WTC11 (cell line): Measurements from ENCODE around the gene SHANK1. TPM values are rescaled to one million over a fixed set of nuclear protein-coding genes. Genes with fewer than 3 reads are reported as not detected.

ENCODE experiments used
- ATAC-seq: fragments of 200-7000 bp; cut with Tn5 transposase; 2 replicates; pipeline ENCODE4 v1.10.0; 2021; ENCODE audit warnings: mild to moderate bottlenecking, moderate library complexity
- CTCF ChIA-PET: fragments of 300-600 bp; sonication (Branson Sonifier 250); formaldehyde crosslinking; loops from one replicate; lab custom pipeline; 2021; ENCODE audit warnings: antibody characterized with exemption; lab: Charles Lee
- POLR2A ChIA-PET: fragments of 350-600 bp; sonication (Branson Sonifier 250); formaldehyde crosslinking; loops from one replicate; lab custom pipeline; 2021; ENCODE audit warnings: antibody characterized with exemption; lab: Charles Lee
- DNase-seq: peaks from one replicate; pipeline ENCODE4 v3.0.0; 2021; ENCODE audit warnings: low spot score
- H3K27ac Mint-ChIP-seq: 2 replicates; pipeline ENCODE4 v1.8.0; 2021; ENCODE audit warnings: mixed read lengths
- H3K27me3 Mint-ChIP-seq: 2 replicates; pipeline ENCODE4 v1.8.0; 2021; ENCODE audit warnings: low read depth, mild to moderate bottlenecking, moderate library complexity, mixed read lengths
- H3K36me3 Mint-ChIP-seq: 2 replicates; pipeline ENCODE4 v1.8.0; 2021; ENCODE audit warnings: mixed read lengths
- H3K4me1 Mint-ChIP-seq: 2 replicates; pipeline ENCODE4 v1.8.0; 2022; ENCODE audit warnings: mixed read lengths
- H3K4me3 Mint-ChIP-seq: 2 replicates; pipeline ENCODE4 v1.8.0; 2021; ENCODE audit warnings: mild to moderate bottlenecking, moderate library complexity, mixed read lengths
- H3K9me3 Mint-ChIP-seq: 2 replicates; pipeline ENCODE4 v1.8.0; 2021; ENCODE audit warnings: mixed read lengths
- AR ChIP-seq: fragments of 250-450 bp; sonication (Bioruptor Pico); IDR thresholded peaks from 2 replicates; pipeline ENCODE4 v1.9.0; 2021; ENCODE audit warnings: mild to moderate bottlenecking
- ATF2 ChIP-seq: sonication (generic); formaldehyde crosslinking; IDR thresholded peaks from 2 replicates; pipeline ENCODE4 v1.8.1; 2022; ENCODE audit warnings: low read depth, missing genetic modification reagents, borderline replicate concordance
- ATF3 ChIP-seq: sonication (generic); formaldehyde crosslinking; conservative IDR thresholded peaks from 2 replicates; pipeline ENCODE4 v1.8.1; 2022; ENCODE audit warnings: mild to moderate bottlenecking, missing genetic modification reagents
- ETV6 ChIP-seq: sonication (generic); formaldehyde crosslinking; IDR thresholded peaks from 2 replicates; pipeline ENCODE4 v1.8.1; 2022; ENCODE audit warnings: mild to moderate bottlenecking, missing genetic modification reagents
- GTF2I ChIP-seq: fragments of 250-450 bp; sonication (Bioruptor Pico); conservative IDR thresholded peaks from 2 replicates; pipeline ENCODE4 v1.4.0; 2021; ENCODE audit warnings: mild to moderate bottlenecking
- JUN ChIP-seq: sonication (generic); formaldehyde crosslinking; IDR thresholded peaks from 2 replicates; pipeline ENCODE4 v1.8.0; 2023; ENCODE audit warnings: mild to moderate bottlenecking, missing genetic modification reagents
- KAT7 ChIP-seq: sonication (generic); formaldehyde crosslinking; IDR thresholded peaks from 2 replicates; pipeline ENCODE4 v1.8.1; 2023; ENCODE audit warnings: missing genetic modification reagents, mild to moderate bottlenecking, borderline replicate concordance
- MLX ChIP-seq: sonication (generic); formaldehyde crosslinking; IDR thresholded peaks from 2 replicates; pipeline ENCODE4 v1.8.1; 2023; ENCODE audit warnings: mild to moderate bottlenecking, missing genetic modification reagents, moderate library complexity
- OVOL2 ChIP-seq: fragments of 250-450 bp; sonication (Bioruptor Pico); IDR thresholded peaks from 2 replicates; pipeline ENCODE4 v1.9.0; 2021; ENCODE audit warnings: mild to moderate bottlenecking, borderline replicate concordance
- SMAD4 ChIP-seq: sonication (generic); formaldehyde crosslinking; IDR thresholded peaks from 2 replicates; pipeline ENCODE4 v1.8.0; 2022; ENCODE audit warnings: mild to moderate bottlenecking, missing genetic modification reagents
- SOX15 ChIP-seq: fragments of 250-450 bp; sonication (Bioruptor Pico); IDR thresholded peaks from 2 replicates; pipeline ENCODE4 v1.9.0; 2021; ENCODE audit warnings: mild to moderate bottlenecking
- TCF7 ChIP-seq: sonication (generic); formaldehyde crosslinking; IDR thresholded peaks from 2 replicates; pipeline ENCODE4 v1.8.0; 2022; ENCODE audit warnings: mild to moderate bottlenecking, low read depth, missing genetic modification reagents, moderate library complexity
- ZMAT4 ChIP-seq: fragments of 250-450 bp; sonication (Bioruptor Pico); IDR thresholded peaks from 2 replicates; pipeline ENCODE4 v1.9.0; 2021; ENCODE audit warnings: mild to moderate bottlenecking
- ZNF263 ChIP-seq: sonication (generic); formaldehyde crosslinking; IDR thresholded peaks from 2 replicates; pipeline ENCODE4 v1.8.1; 2022; ENCODE audit warnings: low read depth, mild to moderate bottlenecking, moderate library complexity, missing genetic modification reagents
- ZNF317 ChIP-seq: sonication (generic); formaldehyde crosslinking; IDR thresholded peaks from 2 replicates; pipeline ENCODE4 v1.8.1; 2023; ENCODE audit warnings: low read depth, mild to moderate bottlenecking, moderate library complexity, missing genetic modification reagents, borderline replicate concordance
- ZNF425 ChIP-seq: fragments of 250-450 bp; sonication (Bioruptor Pico); conservative IDR thresholded peaks from 2 replicates; pipeline ENCODE4 v1.9.0; 2021; ENCODE audit warnings: mild to moderate bottlenecking
- total RNA-seq: library from RNA; stranded (reverse); gene quantifications from 3 replicates; pipeline ENCODE4 v1.2.3, GENCODE V29; 2021
- TF ChIP-seq, protein P1 (sequence below): sonication (generic); formaldehyde crosslinking; IDR thresholded peaks from 2 replicates; pipeline ENCODE4 v1.8.1; 2023; ENCODE audit warnings: mild to moderate bottlenecking, missing genetic modification reagents, borderline replicate concordance

Gene SHANK1
- total RNA-seq, 1 experiment from 2014 or later = 8.7 TPM

DNA sequence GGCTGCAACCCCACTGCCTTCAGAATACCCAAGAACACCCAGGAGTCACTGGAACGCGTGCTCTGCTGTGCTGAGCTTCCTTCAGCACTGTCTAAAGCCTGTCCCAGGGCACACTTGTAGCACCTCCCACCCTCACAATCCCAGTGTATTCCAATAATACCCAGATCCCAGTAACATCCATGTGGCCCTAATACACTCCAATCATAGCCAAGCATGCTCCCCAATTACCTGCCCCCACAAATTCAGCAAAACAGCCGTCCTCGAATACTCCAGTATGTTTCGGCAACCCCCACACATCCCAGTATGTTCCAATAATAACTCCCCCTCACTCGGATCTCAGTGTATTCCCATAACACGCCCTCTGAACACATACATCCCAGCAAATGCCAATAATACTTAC lies 29.2 kb downstream of the SHANK1 start:
- TF ChIP-seq MLX (CRISPR knock-in tag) (no peak), GTF2I (no peak), TCF7 (CRISPR knock-in tag) (no peak), ZNF425 (CRISPR knock-in tag) (no peak), JUN (CRISPR knock-in tag) (no peak), ETV6 (no peak), ZNF263 (no peak), OVOL2 (CRISPR knock-in tag) (no peak), KAT7 (CRISPR knock-in tag) (no peak), ZNF317 (no peak), ZMAT4 (CRISPR knock-in tag) (no peak), AR (CRISPR knock-in tag) (no peak), SMAD4 (CRISPR knock-in tag) (no peak), ATF3 (no peak), SOX15 (no peak), ATF2 (CRISPR knock-in tag) (no peak)
- TF ChIP-seq, protein P1, sequence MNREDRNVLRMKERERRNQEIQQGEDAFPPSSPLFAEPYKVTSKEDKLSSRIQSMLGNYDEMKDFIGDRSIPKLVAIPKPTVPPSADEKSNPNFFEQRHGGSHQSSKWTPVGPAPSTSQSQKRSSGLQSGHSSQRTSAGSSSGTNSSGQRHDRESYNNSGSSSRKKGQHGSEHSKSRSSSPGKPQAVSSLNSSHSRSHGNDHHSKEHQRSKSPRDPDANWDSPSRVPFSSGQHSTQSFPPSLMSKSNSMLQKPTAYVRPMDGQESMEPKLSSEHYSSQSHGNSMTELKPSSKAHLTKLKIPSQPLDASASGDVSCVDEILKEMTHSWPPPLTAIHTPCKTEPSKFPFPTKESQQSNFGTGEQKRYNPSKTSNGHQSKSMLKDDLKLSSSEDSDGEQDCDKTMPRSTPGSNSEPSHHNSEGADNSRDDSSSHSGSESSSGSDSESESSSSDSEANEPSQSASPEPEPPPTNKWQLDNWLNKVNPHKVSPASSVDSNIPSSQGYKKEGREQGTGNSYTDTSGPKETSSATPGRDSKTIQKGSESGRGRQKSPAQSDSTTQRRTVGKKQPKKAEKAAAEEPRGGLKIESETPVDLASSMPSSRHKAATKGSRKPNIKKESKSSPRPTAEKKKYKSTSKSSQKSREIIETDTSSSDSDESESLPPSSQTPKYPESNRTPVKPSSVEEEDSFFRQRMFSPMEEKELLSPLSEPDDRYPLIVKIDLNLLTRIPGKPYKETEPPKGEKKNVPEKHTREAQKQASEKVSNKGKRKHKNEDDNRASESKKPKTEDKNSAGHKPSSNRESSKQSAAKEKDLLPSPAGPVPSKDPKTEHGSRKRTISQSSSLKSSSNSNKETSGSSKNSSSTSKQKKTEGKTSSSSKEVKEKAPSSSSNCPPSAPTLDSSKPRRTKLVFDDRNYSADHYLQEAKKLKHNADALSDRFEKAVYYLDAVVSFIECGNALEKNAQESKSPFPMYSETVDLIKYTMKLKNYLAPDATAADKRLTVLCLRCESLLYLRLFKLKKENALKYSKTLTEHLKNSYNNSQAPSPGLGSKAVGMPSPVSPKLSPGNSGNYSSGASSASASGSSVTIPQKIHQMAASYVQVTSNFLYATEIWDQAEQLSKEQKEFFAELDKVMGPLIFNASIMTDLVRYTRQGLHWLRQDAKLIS (CRISPR knock-in tag) = no peak
- TF ChIP-seq, all 79 proteins: peak for 0
- Mint-ChIP-seq H3K27me3 (peaks cover 93% of the 10 kb centered on the region), H3K4me1 (peaks cover 20% of the 10 kb centered on the region), H3K36me3 (no peaks in the 10 kb centered on the region), H3K4me3 (no peak overlapping the region), H3K27ac (no peak overlapping the region), H3K9me3 (no peaks in the 10 kb centered on the region)
- CTCF ChIA-PET = interaction anchor here (0.9 to 1.6 kb wide), 3 partner anchors 13 to 93 kb away, joined by 3 read pairs; no protein-coding TSS in a partner anchor
- DNase-seq = no peak
- POLR2A ChIA-PET = no interaction called here
- ATAC-seq = no peak
